K562 (cell line): Measurements from ENCODE around the gene GDF15. TPM values are rescaled to one million over a fixed set of nuclear protein-coding genes. Genes with fewer than 3 reads are reported as not detected.

Source experiments
- BCOR ChIP-seq: fragments of 450-650 bp; IDR thresholded peaks from 2 replicates; pipeline ENCODE4 v1.6.1; 2016
- ELK3 ChIP-seq: fragments of 450-650 bp; formaldehyde crosslinking; IDR thresholded peaks from 2 replicates; pipeline ENCODE4 v1.4.0; 2020; ENCODE audit warnings: mild to moderate bottlenecking
- ESRRA ChIP-seq: fragments of 450-650 bp; IDR thresholded peaks from 2 replicates; pipeline ENCODE4 v1.6.1; 2014; ENCODE audit warnings: low read depth, mild to moderate bottlenecking, moderate library complexity, borderline replicate concordance
- ETV5 ChIP-seq: sonication (generic); formaldehyde crosslinking; IDR thresholded peaks from 2 replicates; pipeline ENCODE4 v1.4.0; 2020; ENCODE audit warnings: low read depth, mild to moderate bottlenecking, missing genetic modification reagents
- ETV6 ChIP-seq, 3 experiments: fragments of 150-350 bp in 1 of 3; sonication (generic) in 1 of 3; formaldehyde crosslinking in 1 of 3; IDR thresholded peaks; 2 replicates each; pipeline versions ENCODE4 v1.6.1 to v1.8.0; 2014 to 2022; ENCODE audit warnings: borderline replicate concordance in 2 of 3, low read depth in 2 of 3, antibody characterized with exemption in 1 of 3, low read length in 1 of 3, mild to moderate bottlenecking in 1 of 3, missing genetic modification reagents in 1 of 3
- HDAC3 ChIP-seq: fragments of 450-650 bp; IDR thresholded peaks from 2 replicates; pipeline ENCODE4 v1.6.1; 2018; ENCODE audit warnings: borderline replicate concordance, mild to moderate bottlenecking, moderate library complexity; ENCODE audit not compliant: partially characterized antibody
- HDAC6 ChIP-seq: IDR thresholded peaks from 2 replicates; pipeline ENCODE4 v1.6.1; 2012; ENCODE audit warnings: low read depth, mild to moderate bottlenecking, control low read depth, inconsistent platforms, low read length, moderate library complexity
- KDM5B ChIP-seq: fragments of 200-600 bp; sonication (generic); IDR thresholded peaks from 2 replicates; pipeline ENCODE4 v1.6.1; 2012; ENCODE audit warnings: low read depth, mild to moderate bottlenecking, moderate library complexity, low read length, control low read depth, inconsistent platforms; ENCODE audit not compliant: insufficient replicate concordance
- MAZ ChIP-seq, 2 experiments: fragments of 450-650 bp in 1 of 2; sonication (generic) in 1 of 2; formaldehyde crosslinking; IDR thresholded peaks in 1 of 2; conservative IDR thresholded peaks in 1 of 2; 2 replicates each; pipeline versions ENCODE4 v1.4.0 to v1.5.0; 2020; ENCODE audit warnings: mild to moderate bottlenecking in 1 of 2, missing genetic modification reagents in 1 of 2
- NONO ChIP-seq, 2 experiments: fragments of 200-400 bp in 1 of 2; fragments of 450-650 bp in 1 of 2; formaldehyde crosslinking in 1 of 2; IDR thresholded peaks; 2 replicates each; pipeline ENCODE4 v1.6.1; 2017; ENCODE audit warnings: low read depth in 2 of 2, mild to moderate bottlenecking in 2 of 2, moderate library complexity in 2 of 2, low read length in 1 of 2
- RBM25 ChIP-seq: fragments of 200-400 bp; formaldehyde crosslinking; IDR thresholded peaks from 2 replicates; pipeline ENCODE4 v1.6.1; 2018; ENCODE audit warnings: low read length, low read depth, moderate library complexity; ENCODE audit not compliant: severe bottlenecking
- SIN3A ChIP-seq, 2 experiments: fragments of 150-350 bp in 1 of 2; IDR thresholded peaks; 2 replicates each; pipeline ENCODE4 v1.6.1; 2011 to 2016; ENCODE audit warnings: borderline replicate concordance in 2 of 2, low read depth in 2 of 2, low read length in 2 of 2, mild to moderate bottlenecking in 2 of 2, moderate library complexity in 2 of 2; ENCODE audit not compliant: control insufficient read depth in 1 of 2
- SUPT5H ChIP-seq: fragments of 450-650 bp; IDR thresholded peaks from 2 replicates; pipeline ENCODE4 v1.6.1; 2016
- ZFP36 ChIP-seq: fragments of 150-350 bp; IDR thresholded peaks from 2 replicates; pipeline ENCODE4 v1.6.1; 2018; ENCODE audit warnings: low read length, low read depth; ENCODE audit not compliant: partially characterized antibody
- ZHX1 ChIP-seq: fragments of 150-350 bp; conservative IDR thresholded peaks from 2 replicates; pipeline ENCODE4 v1.6.1; 2014; ENCODE audit warnings: low read length
- ZKSCAN8 ChIP-seq: fragments of 200-800 bp; sonication (Bioruptor generic); IDR thresholded peaks from 2 replicates; pipeline ENCODE4 v1.6.1; 2016; ENCODE audit warnings: missing genetic modification characterization, missing compliant biosample characterization
- ZNF41 ChIP-seq: fragments of 250-450 bp; sonication (Bioruptor Pico); conservative IDR thresholded peaks from 2 replicates; pipeline ENCODE4 v1.4.0; 2020; ENCODE audit warnings: mild to moderate bottlenecking
- ZNF668 ChIP-seq: fragments of 250-450 bp; sonication (Bioruptor Pico); IDR thresholded peaks from 2 replicates; pipeline ENCODE4 v1.8.0; 2022; ENCODE audit warnings: mild to moderate bottlenecking, inconsistent platforms
- polyA plus RNA-seq, 8 experiments: library from polyadenylated mRNA; depleted of rRNA in 4 of 8; stranded (reverse) in 5 of 8; unstranded in 3 of 8; fragments of >200 nt; fragmentation: Nextera tagmentation in 2 of 8; fragmentation: Illumina TruSeq in 1 of 8; extraction: Ambion mirVana in 2 of 8; extraction: Trizol in 1 of 8; gene quantifications; 2 replicates each; pipeline versions ENCODE4 v1.2.1 to v1.2.3, GENCODE V29; 2011 to 2014; ENCODE audit warnings: inconsistent platforms in 1 of 8, missing spikeins in 1 of 8
- total RNA-seq, 7 experiments: library from RNA; depleted of rRNA in 6 of 7; stranded (reverse); fragments of >200 nt in 6 of 7; fragmentation: Illumina TruSeq in 2 of 7; extraction: Trizol in 2 of 7; gene quantifications; 2 replicates each; pipeline versions ENCODE4 v1.2.1 to v1.2.3, GENCODE V29; 2011 to 2021; ENCODE audit warnings: low replicate concordance in 1 of 7
- TF ChIP-seq, protein P1 (sequence below), 3 experiments: IDR thresholded peaks in 2 of 3; conservative IDR thresholded peaks in 1 of 3; 2 replicates each; pipeline ENCODE4 v1.5.1; 2011 to 2012; ENCODE audit warnings: low read length in 3 of 3, mild to moderate bottlenecking in 3 of 3, control low read depth in 2 of 3, improper control_type of control experiment in 1 of 3, inconsistent platforms in 1 of 3, low read depth in 1 of 3, mixed read lengths in 1 of 3, moderate library complexity in 1 of 3; ENCODE audit not compliant: insufficient read depth in 2 of 3
- TF ChIP-seq, protein P2 (sequence below): fragments of 250-450 bp; sonication (Bioruptor Pico); IDR thresholded peaks from 2 replicates; pipeline ENCODE4 v1.8.0; 2022; ENCODE audit warnings: moderate library complexity, mild to moderate bottlenecking, inconsistent platforms

Gene GDF15
- total and polyA plus RNA-seq, 9 of the 15 experiments (the other 6 are each of a cell fraction or from before 2014, with no cell fraction given), result 2.3 to 82.4 (median 12.5) TPM

GRCh38 chr19:18389726-18390064 lies 3.7 kb downstream of the GDF15 start (continued):
- TF ChIP-seq ELK3 (CRISPR knock-in tag), result no peak
- TF ChIP-seq RBM25, result peak; percentile 56
- TF ChIP-seq HDAC6, result no peak
- 0 out of 2 replicates have a peak, but pooled peaks have one; percentile 28 for TF ChIP-seq ZKSCAN8 (CRISPR knock-in tag)
- TF ChIP-seq ZNF668 (CRISPR knock-in tag), result no peak
- 0 out of 2 replicates have a peak, but pooled peaks have one; percentile 24 for TF ChIP-seq SUPT5H
- TF ChIP-seq BCOR, result peak; percentile 51
- no peak for TF ChIP-seq ESRRA
- no peak for TF ChIP-seq ZHX1
- TF ChIP-seq, protein P1, sequence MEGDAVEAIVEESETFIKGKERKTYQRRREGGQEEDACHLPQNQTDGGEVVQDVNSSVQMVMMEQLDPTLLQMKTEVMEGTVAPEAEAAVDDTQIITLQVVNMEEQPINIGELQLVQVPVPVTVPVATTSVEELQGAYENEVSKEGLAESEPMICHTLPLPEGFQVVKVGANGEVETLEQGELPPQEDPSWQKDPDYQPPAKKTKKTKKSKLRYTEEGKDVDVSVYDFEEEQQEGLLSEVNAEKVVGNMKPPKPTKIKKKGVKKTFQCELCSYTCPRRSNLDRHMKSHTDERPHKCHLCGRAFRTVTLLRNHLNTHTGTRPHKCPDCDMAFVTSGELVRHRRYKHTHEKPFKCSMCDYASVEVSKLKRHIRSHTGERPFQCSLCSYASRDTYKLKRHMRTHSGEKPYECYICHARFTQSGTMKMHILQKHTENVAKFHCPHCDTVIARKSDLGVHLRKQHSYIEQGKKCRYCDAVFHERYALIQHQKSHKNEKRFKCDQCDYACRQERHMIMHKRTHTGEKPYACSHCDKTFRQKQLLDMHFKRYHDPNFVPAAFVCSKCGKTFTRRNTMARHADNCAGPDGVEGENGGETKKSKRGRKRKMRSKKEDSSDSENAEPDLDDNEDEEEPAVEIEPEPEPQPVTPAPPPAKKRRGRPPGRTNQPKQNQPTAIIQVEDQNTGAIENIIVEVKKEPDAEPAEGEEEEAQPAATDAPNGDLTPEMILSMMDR (IDR thresholded peaks at IDR 0.05 in 2 of 3, conservative IDR thresholded peaks at IDR 0.05 in 1 of 3; ENCODE audit: insufficient read depth in 2 of 3, low read depth in 1 of 3, low read length in 3 of 3), result no peak
- 0 out of 4 replicates have a peak, but pooled peaks of 1 of the 2 experiments have one; percentile 7 for TF ChIP-seq MAZ (CRISPR knock-in tag; conservative IDR thresholded peaks at IDR 0.05 in 1 of 2, IDR thresholded peaks at IDR 0.05 in 1 of 2)
- peak; percentile 16 for TF ChIP-seq HDAC3
- 0 out of 2 replicates have a peak, but pooled peaks have one; percentile 18 for TF ChIP-seq ETV5 (CRISPR knock-in tag)
- no peak for TF ChIP-seq ZNF41 (CRISPR knock-in tag)
- TF ChIP-seq ETV6 (IDR thresholded peaks at IDR 0.05; ENCODE audit: borderline replicate concordance in 1 of 2, low read depth in 2 of 2, low read length in 1 of 2), result no peak; a peak in 1 of 4 replicates
- TF ChIP-seq ETV6 (CRISPR knock-in tag; IDR thresholded peaks at IDR 0.05; ENCODE audit: borderline replicate concordance), result no peak
- TF ChIP-seq SIN3A (IDR thresholded peaks at IDR 0.05; ENCODE audit: borderline replicate concordance in 2 of 2, control insufficient read depth in 1 of 2, low read depth in 2 of 2, low read length in 2 of 2), result peak in 1 of 2 experiments; percentile 12; a peak in 1 of 4 replicates
- no peak for TF ChIP-seq ZFP36
- TF ChIP-seq KDM5B, result peak; percentile 14
- 0 out of 4 replicates have a peak, but pooled peaks of 1 of the 2 experiments have one; percentile 40 for TF ChIP-seq NONO (IDR thresholded peaks at IDR 0.05; ENCODE audit: low read depth in 2 of 2, low read length in 1 of 2)
- TF ChIP-seq, protein P2, sequence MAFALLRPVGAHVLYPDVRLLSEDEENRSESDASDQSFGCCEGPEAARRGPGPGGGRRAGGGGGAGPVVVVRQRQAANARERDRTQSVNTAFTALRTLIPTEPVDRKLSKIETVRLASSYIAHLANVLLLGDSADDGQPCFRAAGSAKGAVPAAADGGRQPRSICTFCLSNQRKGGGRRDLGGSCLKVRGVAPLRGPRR, result no peak
